OCI-LY3 (cell line): ENCODE measurements around the gene CCDC136.

ENCODE experiments used
- H2AFZ ChIP-seq: fragments of 200-600, 300-600 bp; shearing (Covaris generic); 2 replicates; pipeline ENCODE4 v1.6.0; 2014; ENCODE audit warnings: antibody characterized with exemption, low read depth, low read length
- H3K27ac ChIP-seq: fragments of 200-600, 300-600 bp; sonication (generic); 2 replicates; pipeline ENCODE4 v1.5.1; 2014; ENCODE audit warnings: mild to moderate bottlenecking, low read length, moderate library complexity, mixed read lengths
- H3K27me3 ChIP-seq: fragments of 200-600, 300-600 bp; sonication (generic); 2 replicates; pipeline ENCODE4 v1.6.1; 2014; ENCODE audit warnings: low read depth, low read length, mixed read lengths
- H3K36me3 ChIP-seq: fragments of 200-600, 300-600 bp; sonication (generic); replicated peaks from 2 replicates; pipeline ENCODE3; 2014; ENCODE audit warnings: low read depth, low read length, mixed read lengths
- H3K4me1 ChIP-seq: fragments of 300-600, 200-600 bp; sonication (generic); 2 replicates; pipeline ENCODE4 v1.6.1; 2014; ENCODE audit warnings: low read length, mixed read lengths
- H3K4me2 ChIP-seq: fragments of 200-600, 300-600 bp; sonication (generic); 2 replicates; pipeline ENCODE4 v1.6.1; 2014; ENCODE audit warnings: low read length, mixed read lengths
- H3K4me3 ChIP-seq: fragments of 300-600, 200-600 bp; sonication (generic); 2 replicates; pipeline ENCODE4 v1.5.1; 2014; ENCODE audit warnings: antibody characterized with exemption, mild to moderate bottlenecking, low read length, moderate library complexity
- H3K79me2 ChIP-seq: fragments of 300-600, 200-600 bp; shearing (Covaris generic); 2 replicates; pipeline ENCODE4 v1.6.1; 2014; ENCODE audit warnings: mild to moderate bottlenecking, low read length, mixed read lengths
- H3K9ac ChIP-seq: fragments of 300-600, 200-600 bp; shearing (Covaris generic); 2 replicates; pipeline ENCODE4 v1.6.0; 2014; ENCODE audit warnings: mild to moderate bottlenecking, low read length, moderate library complexity
- H3K9me3 ChIP-seq: fragments of 200-600, 300-600 bp; shearing (Covaris generic); 2 replicates; pipeline ENCODE4 v1.6.1; 2014; ENCODE audit warnings: low read length, mixed read lengths; ENCODE audit not compliant: insufficient read depth
- H4K20me1 ChIP-seq: fragments of 200-600, 300-600 bp; sonication (generic); 2 replicates; pipeline ENCODE4 v1.6.1; 2016; ENCODE audit warnings: low read length, mixed read lengths; ENCODE audit not compliant: insufficient read depth
- EZH2phosphoT487 ChIP-seq: fragments of 200-600 bp; shearing (Covaris generic); IDR thresholded peaks from 2 replicates; pipeline ENCODE4 v1.6.1; 2018; ENCODE audit warnings: antibody characterized with exemption, mixed run types, low read depth
- TF ChIP-seq, protein P1 (sequence below): fragments of 200-600, 300-600 bp; sonication (generic); IDR thresholded peaks from 2 replicates; pipeline ENCODE4 v1.5.1; 2014; ENCODE audit warnings: antibody characterized with exemption, low read length, low read depth

CCDC136 gene

DNA sequence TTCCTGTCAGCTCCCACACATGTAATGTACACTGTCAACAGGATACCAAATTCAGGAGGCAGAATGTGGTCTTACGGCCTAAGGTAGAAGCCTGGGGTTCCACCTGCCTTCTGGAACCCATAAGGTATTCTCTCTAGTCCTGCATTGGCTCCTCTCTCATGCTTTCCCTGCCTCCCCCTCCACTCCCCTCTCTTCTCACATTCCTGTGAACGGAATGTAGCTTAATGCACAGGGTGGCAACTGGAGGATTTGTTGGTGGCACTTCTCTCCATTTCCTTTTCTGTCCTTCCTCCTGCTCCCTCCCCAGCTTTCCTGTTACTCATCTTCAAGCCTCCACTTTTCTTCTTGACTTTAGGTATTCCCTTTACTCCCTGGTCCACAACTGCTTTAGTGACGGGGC, 26.9 kb downstream of the CCDC136 start:
- Histone ChIP-seq H3K27ac (no peak overlapping the region), H3K4me1 (0 out of 2 replicates have a peak, but pooled peaks cover 4% of the 10 kb centered on the region), H4K20me1 (no peaks in the 10 kb centered on the region), H3K79me2 (no peaks in the 10 kb centered on the region), H3K9ac (no peak overlapping the region), H3K27me3 (peaks cover 12% of the 10 kb centered on the region; the same call in 1 of the 2 replicates), H3K9me3 (no peaks in the 10 kb centered on the region), H3K4me2 (no peak overlapping the region), H3K4me3 (no peak overlapping the region), H3K36me3 (no peaks in the 10 kb centered on the region), H2AFZ (no peak overlapping the region)
- no peak for TF ChIP-seq EZH2phosphoT487
- TF ChIP-seq, protein P1, sequence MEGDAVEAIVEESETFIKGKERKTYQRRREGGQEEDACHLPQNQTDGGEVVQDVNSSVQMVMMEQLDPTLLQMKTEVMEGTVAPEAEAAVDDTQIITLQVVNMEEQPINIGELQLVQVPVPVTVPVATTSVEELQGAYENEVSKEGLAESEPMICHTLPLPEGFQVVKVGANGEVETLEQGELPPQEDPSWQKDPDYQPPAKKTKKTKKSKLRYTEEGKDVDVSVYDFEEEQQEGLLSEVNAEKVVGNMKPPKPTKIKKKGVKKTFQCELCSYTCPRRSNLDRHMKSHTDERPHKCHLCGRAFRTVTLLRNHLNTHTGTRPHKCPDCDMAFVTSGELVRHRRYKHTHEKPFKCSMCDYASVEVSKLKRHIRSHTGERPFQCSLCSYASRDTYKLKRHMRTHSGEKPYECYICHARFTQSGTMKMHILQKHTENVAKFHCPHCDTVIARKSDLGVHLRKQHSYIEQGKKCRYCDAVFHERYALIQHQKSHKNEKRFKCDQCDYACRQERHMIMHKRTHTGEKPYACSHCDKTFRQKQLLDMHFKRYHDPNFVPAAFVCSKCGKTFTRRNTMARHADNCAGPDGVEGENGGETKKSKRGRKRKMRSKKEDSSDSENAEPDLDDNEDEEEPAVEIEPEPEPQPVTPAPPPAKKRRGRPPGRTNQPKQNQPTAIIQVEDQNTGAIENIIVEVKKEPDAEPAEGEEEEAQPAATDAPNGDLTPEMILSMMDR = no peak

DNA sequence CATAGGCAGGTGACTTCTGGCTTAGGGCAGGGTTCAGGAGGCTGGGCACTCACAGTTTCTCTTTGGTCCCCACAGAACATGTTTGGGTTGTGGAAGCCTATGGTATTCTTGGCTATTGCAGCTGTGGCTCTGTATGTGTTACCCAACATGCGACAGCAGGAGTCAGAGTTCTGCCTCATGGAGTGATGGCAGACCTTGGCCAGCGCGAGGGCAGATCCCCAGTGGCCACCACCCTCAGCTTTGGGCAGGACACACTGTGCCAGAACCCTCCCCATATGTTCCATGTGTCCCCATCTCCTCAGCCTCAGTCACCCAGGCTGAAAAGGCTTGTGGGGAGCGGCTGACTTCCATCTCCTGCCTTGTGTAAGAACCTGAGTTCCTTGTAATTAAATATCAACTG, 30.0 kb downstream of the CCDC136 start:
- Histone ChIP-seq H2AFZ (no peak overlapping the region), H4K20me1 (no peaks in the 10 kb centered on the region), H3K36me3 (no peaks in the 10 kb centered on the region), H3K27ac (no peak overlapping the region), H3K79me2 (no peaks in the 10 kb centered on the region), H3K9me3 (no peaks in the 10 kb centered on the region), H3K4me3 (no peak overlapping the region), H3K27me3 (peaks cover 12% of the 10 kb centered on the region; the same call in 1 of the 2 replicates), H3K4me2 (no peak overlapping the region), H3K9ac (no peak overlapping the region), H3K4me1 (0 out of 2 replicates have a peak, but pooled peaks cover 4% of the 10 kb centered on the region)
- no peak for TF ChIP-seq EZH2phosphoT487
- TF ChIP-seq, protein P1 = no peak

- Histone ChIP-seq H4K20me1 (no peaks in the 10 kb centered on the region), H3K27me3 (no peaks in the 10 kb centered on the region), H3K27ac (no peak overlapping the region), H3K36me3 (no peaks in the 10 kb centered on the region), H3K9me3 (no peaks in the 10 kb centered on the region), H2AFZ (no peak overlapping the region), H3K4me2 (no peak overlapping the region), H3K4me3 (no peak overlapping the region), H3K9ac (no peak overlapping the region), H3K4me1 (peaks cover 2% of the 10 kb centered on the region), H3K79me2 (no peaks in the 10 kb centered on the region)
- no peak for TF ChIP-seq EZH2phosphoT487
- TF ChIP-seq, protein P1 = no peak
Measured at GRCh38 chr7:128826512-128826911, 34.7 kb downstream of the CCDC136 start.

DNA sequence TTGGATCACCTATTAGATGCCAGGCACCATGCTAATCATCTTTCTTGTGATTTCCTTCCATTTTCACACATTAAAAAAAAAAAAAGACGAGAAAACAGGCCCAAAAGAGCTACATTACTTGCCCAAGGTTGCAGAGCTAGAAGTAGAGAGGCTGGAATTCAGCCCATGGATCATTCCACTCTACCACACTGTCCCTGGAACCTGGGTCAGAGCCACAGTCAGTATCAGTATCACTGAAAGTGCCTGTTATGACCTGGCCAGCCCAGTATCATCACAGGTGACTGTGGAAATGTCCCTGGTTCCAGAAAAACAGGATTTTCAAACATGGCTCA, 35.1 kb downstream of the CCDC136 start:
- H3K79me2 ChIP-seq = no peaks in the 10 kb centered on the region
- no peaks in the 10 kb centered on the region for H3K9me3 ChIP-seq
- H3K36me3 ChIP-seq = no peaks in the 10 kb centered on the region
- no peaks in the 10 kb centered on the region for H4K20me1 ChIP-seq
- H3K9ac ChIP-seq = no peak overlapping the region
- no peaks in the 10 kb centered on the region for H3K27me3 ChIP-seq
- no peak overlapping the region for H3K4me3 ChIP-seq
- H3K4me2 ChIP-seq = no peak overlapping the region
- H3K27ac ChIP-seq = no peak overlapping the region
- no peak overlapping the region for H2AFZ ChIP-seq
- H3K4me1 ChIP-seq = peaks cover 5% of the 10 kb centered on the region
- no peak for TF ChIP-seq EZH2phosphoT487
- TF ChIP-seq, protein P1 = no peak
